ENCODE results near the gene PLK1. TPM values are rescaled to one million over a fixed set of nuclear protein-coding genes. Genes with fewer than 3 reads are reported as not detected.
"Not testable (repeated sequence)": the region's sequence is repeated elsewhere in the genome, so short reads cannot be mapped to it uniquely, and the experiment has no call there.

The PLK1 gene
- polyA plus RNA-seq (2013, experiment 1 of 2; ENCODE audit: insufficient read length): 178 TPM
- 18.9 TPM for polyA plus RNA-seq (2013, experiment 2 of 2; ENCODE audit: insufficient read length)

- DNase-seq: peak; percentile 89
Observed at GRCh38 chr16:23678430-23679273, at the start of gene PLK1. PLK1 (plus strand) TSS chr16:23678889; CDS start chr16:23678933, 44 bp downstream.

- DNase-seq: no peak
Observed at GRCh38 chr16:23629516-23629915, 49.2 kb upstream of the PLK1 start.

GRCh38 chr16:23631874-23632273, 46.8 kb upstream of the PLK1 start:
- DNase-seq: not testable (repeated sequence)

DNA sequence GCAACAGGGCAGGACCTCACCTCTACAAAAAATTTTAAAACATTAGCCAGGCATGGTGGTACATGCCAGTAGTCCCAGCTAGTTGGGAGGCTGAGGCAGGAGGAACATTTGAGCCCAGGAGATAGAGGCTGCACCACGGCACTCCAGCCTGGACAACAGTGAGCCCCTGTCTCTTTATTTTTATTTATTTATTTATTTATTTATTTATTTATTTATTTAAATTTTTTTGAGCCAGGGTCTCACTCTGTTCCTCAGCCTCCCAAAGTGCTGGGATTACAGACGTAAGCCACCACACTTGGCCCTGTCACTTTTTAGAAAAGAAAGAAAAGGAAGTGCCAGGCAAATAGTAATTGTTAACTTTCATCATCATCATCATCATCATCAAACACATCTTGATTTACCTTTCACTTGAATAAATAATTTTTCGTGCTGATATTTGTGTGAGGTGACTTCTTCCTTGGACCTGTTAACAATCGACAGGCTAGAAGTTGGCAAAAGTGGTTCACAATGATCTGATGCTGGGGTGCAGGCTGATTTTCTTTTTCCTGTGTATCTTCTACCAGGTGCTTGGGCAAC, 44.1 kb upstream of the PLK1 start:
- no peak for DNase-seq

GRCh38 chr16:23635958-23636357, 42.7 kb upstream of the PLK1 start:
- DNase-seq: no peak

DNA sequence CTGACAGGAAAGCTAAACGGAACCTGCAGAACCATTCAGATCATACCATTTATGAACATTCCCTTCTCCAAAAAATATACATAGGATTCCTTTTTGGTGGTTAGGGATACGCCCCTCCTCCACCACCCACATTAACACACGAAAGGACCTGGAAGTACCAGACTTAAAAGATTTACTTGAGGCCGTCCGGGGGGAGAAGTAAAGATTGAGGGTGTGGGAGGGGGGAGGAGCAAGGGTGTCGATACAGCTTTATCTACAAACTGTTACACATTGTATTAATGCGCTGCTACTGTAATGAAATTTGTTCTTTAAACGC, 38.1 kb upstream of the PLK1 start:
- DNase-seq: peak; percentile 4

GRCh38 chr16:23640931-23641765, 37.5 kb upstream of the PLK1 start, which contains the start of the genes DCTN5 and PALB2:
DCTN5 (plus strand) TSS chr16:23641466; CDS start chr16:23641543, 77 bp downstream.
PALB2 (minus strand) TSS chr16:23641310; CDS start chr16:23641157, 153 bp downstream.
- DNase-seq: peak; percentile 95

DNA sequence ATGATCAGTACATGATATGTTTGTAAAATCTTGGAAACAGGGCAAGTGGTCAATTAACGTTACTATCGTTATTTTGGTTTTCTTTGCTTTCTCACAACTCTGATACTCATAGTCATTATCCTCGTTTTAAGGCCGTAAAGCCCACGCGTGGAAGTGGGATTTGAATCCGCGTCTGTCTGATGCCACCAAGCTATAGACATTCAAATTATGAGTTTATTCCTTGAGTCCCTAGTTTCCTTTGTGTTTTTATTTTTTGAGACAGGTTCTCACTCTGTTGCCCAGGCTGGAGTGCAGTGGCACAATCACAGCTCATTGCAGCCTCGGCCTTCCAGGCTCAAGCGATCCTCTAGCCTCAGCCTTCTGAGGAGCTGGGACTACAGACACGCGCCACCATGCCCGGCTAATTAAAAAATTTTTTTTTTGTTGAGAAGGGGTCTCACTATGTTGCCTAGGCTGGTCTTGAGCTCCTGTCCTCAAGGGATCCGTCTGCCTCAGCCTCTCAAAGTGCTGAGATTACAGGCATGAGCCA, 36.4 kb upstream of the PLK1 start:
- no peak for DNase-seq

- no peak for DNase-seq
Observed at GRCh38 chr16:23650674-23651416, 27.8 kb upstream of the PLK1 start.

DNA sequence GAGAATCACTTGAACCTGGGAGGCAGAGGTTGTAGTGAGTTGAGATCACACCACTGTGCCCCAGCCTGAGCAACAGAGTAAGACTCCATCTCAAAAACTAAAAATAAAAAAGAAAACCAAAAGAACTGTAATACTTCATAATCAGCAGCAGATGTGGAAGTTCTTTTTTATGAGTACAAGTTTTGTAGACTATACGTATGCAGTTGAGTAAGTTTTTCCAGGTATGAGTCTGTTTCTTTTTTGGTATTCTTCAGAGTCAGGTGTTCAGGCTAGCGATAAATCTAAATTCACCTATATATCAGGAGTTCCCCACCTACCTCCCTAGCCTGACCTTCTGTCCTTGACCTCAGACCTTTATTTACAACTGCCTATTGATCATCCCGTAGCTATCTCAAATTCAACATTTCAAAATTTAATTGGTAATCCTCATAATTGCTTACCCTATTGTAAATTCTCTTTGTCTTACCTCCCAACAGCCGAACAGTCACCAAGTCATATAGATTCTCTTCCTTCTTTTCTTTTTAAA, 26.7 kb upstream of the PLK1 start:
- DNase-seq: no peak

DNA sequence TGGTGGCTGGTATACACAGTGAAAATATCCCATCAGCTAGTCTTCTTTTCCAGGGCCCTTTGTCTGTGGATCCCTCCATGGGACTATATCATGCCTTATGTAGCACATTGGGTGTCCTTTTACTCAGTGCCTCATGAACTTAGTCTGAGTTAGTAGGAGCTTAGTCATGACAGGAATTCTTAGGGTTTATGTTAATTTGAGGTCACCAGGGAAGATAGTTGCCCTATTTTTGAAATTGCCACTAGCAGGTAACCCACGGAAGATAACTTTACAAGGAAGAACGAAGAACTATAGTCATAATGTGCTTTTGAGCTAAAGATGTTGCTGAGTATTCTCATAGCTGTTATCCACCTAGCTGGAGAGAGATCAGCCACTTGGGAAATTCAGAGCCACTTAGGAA, 14.8 kb upstream of the PLK1 start:
- no peak for DNase-seq

DNA sequence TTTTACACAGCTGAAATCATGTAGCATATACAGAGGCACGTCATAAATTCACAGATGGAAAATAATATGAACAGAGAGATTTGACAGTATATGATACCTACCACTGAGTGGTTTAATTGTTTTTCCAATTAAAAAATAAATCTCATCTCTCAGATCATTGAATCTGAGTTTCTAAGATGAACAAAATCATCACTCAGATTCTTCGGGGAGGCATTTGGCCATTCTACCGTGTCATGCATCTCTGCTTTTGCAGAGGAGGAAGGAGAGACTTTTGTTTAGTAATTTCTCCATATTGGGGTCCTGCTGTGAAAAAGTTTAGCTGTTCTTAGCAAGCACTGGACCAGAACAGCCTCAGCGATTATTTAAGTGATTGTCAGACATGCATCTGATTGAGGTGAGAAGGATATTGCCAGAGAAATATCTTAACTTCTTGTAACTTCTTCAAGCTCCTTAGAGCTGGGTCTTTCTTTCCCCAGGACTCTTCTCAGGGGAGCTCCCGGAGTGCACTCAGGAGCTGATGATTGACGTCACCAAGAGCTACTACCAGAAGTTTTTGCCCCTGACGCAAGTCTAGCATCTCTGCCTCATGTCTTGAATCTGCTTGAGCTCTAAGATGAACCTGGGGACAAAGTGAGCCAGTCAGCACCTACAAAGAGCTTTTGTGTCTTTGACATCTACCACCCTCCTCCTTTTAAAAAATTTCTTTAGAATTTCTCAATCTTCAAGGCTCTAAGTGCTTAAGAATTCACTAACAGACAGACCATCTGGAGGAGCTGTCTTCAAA, 11.9 kb upstream of the PLK1 start:
- no peak for DNase-seq

DNA sequence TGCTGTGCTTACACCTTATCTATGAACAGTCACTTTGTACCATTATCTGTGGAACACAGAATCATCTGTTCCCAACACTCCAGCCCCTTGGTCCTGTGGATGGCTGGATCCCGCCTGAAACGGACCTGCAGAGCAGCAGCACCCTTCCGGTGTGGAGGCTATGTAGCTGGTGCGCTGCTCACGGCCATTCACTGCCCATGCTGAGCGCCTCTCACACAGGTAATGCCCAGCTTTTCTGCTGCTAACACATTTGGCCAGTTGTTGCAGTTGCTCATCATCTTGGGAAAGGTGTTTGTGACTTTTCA, 11.4 kb upstream of the PLK1 start:
- DNase-seq: no peak

GRCh38 chr16:23668225-23668624, 10.5 kb upstream of the PLK1 start:
- DNase-seq: no peak

- no peak for DNase-seq
Observed at GRCh38 chr16:23668873-23669272, 9.8 kb upstream of the PLK1 start.

DNA sequence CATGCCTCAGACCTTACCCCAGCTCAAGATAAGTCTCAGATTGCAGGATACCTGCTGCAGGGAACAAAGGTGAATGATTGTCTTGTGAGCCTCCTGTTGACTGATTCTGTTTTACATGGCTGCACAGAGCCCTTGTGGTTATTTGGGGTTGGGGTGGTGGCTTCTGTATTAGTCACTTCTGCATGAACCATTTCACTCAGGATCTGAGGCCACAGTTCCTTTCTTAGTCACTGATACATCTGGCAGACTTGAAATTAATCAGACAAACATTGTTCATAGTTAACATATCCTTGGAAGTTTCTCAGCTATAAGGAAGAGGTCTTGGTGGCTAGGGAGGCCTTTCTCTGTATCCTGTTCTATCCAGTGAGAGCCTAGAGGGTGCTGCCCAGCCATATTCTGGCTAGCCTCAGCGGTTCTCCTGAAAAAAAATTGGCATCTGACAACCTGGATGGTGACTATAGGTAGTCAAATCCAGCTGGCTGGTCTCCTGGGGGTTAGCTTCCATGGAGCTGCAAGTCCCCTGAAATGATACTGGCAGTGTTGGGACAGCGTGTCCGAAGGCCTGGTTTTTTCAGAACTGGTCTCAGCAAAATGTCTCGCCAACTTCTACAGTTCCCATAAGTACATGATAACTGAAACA, 8.4 kb upstream of the PLK1 start:
- peak; percentile 77 for DNase-seq

- DNase-seq: no peak
Observed at GRCh38 chr16:23673971-23674614, 4.6 kb upstream of the PLK1 start.

GRCh38 chr16:23676924-23677480, 1.7 kb upstream of the PLK1 start:
- DNase-seq: no peak

DNA sequence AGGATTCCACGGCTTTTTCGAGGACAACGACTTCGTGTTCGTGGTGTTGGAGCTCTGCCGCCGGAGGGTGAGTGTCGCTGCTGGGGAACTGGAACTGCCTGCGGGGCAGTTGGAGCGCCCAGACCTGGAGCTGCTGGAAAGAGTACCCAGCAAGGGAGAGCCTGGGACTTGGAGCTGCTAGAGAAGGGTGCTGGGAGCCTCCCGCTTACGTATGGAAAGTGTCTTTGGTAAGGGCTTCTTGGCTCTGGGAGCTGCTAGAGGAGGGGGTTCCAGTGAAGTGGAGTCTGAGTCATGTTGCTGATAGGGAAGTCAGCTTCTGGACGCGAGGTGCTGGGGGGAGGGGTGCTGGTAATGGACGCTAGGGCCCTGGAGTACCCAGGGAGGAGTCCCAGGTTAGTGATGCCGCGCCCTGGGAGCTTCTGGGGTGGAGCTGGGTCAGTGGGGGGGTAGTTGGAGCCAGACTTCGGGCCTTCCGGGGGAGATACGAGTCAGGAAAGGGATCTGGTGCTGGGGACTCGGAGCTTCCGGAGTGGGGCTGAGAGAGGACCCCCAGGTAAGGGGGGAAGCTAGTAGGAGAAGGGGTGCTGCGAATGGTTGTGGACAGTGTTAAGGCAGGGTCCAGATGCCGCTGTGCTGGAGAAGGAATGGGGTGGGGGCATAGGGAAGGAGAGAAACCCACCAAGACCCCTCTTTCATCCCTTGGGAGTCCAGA, 741 bp downstream of the PLK1 start:
- DNase-seq: peak; percentile 54
